ENCODE measurements around the gene DPP6.
A peak's percentile ranks its signal among the peaks of the same experiment; 100 is the strongest.

The DPP6 gene

DNA sequence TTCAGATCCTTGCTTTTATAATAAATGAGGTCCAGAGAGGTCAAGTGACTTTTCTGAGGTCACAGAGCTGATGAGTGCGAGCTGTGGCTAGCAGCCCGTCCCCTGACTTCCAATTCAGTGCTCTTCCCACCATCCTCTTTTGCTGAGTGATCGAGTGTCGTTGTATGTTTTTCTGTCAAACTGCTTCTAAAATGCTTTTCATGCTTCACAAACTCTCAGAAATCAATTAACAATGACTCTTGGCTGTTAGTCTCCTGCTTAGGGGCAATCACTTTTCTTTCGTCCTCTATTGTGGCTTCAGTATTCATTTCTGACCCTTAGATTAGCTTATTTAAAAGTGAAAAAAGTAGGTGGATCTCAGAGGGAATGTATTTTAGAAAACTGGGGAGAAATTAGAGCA lies 423.7 kb downstream of the DPP6 start:
- no peak for DNase-seq

DNA sequence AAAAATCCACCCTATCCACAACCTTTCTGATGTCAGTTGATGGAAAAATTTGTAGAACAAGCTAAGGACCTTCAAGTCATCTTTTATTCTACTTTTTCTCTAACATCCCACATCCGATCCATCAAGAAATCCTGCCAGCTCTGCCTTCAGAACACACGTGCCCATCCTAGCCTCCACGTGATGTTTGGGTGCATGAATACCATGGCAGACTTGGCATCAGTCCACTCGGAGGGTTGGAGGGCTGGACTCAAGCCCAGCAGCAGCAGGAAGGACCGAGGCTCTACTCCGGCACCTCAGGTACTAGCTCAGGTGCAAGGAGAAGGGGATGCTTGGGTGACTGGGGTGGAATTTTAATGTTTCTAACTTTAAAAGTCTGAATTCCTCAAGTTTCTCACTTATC lies 428.6 kb downstream of the DPP6 start:
- peak; percentile 65 for DNase-seq

DNA sequence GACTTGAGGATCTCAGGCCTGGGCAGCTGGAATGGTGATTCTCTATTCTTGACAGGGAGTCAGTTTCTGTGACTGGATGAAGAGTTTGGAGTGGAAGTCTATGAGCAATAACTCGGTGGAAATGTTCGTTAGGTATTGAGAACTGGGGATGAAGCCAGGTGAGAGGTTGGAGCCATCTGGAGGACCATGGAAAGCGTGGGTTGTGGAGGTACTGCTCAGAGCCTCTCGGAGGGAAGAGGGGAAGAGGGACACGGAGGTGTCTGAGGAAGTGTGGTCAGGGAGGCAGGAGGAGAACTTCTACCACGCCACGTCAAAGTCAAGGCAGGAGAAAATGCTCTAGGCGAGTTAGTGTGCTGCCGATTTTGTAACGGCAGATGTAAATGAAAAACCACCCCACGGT lies 430.7 kb downstream of the DPP6 start:
- no peak for DNase-seq

DNA sequence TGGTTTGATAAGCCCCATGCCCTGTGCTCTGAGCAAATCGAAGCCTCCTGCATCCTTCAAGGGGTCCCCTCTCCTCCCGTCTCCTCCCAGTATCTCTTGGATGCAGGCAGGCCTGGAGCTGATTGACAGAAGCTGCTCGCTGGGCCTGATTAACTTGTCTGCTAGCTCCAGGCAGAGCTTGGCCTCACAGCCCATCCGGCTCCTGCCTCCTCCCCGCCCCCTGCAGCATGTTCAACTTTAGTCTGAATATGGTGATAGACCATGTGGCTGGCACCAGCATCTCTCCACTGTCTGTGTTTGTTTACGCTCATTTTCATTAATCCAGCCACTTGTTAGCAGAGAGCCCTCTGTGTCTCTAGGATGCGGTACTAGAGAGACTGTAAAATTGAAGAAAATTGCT lies 432.2 kb downstream of the DPP6 start:
- DNase-seq = peak; percentile 78

DNA sequence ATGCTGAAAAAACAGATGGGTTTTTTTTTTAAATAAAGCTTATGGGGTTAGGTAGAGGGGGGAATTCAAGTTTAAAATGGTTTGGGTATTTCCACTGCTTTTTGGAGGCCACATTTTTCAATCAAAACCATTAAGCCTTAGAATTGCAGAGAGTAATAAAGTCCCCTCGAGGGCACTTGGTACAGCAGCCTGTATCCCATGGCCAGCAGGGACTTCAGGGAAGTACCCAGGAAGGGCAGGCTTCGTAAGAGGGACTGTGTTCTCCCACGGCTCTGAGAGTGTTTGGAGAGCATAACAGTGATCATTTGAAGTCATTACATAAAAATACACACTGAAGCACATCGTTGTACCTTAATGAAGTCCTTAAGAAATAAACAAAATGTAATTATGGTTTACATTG lies 432.7 kb downstream of the DPP6 start:
- peak; percentile 12 for DNase-seq

DNA sequence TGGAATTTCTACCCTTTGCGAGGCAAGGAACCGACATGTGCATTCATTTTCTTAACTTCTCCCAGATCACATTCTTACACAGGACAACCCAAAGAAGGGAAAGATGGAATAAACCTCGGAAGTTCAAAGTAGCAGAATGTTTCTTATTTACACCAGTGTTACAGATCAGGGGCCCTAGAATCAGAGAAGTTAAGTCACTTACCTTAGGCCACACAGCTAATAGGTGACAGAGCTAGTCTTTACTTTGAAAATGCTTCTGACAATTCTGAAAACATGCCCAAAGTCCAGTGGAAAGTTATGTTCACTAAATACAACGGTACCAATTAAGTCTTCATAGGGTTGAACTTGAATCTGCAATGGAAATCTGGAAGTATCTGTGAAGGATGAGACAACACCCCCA lies 437.7 kb downstream of the DPP6 start:
- no peak for DNase-seq

DNA sequence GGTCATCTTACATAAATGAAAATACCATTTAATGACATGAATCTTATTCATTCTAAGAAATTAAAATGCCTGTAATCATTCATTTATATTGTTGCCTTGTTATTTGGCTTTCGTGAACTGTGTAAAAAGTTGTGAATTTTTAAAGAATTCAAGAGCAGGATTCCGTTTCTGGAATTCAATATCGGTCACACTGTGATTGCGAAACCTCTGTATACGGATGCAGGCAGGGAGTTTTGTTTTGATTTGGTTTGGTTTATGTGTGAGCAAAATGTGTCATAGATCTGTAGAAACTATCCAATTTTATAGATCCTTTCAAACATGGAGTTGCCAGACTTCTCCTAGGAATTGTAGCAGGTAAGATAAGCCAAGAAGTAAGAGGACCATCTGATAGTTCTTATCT lies 441.4 kb downstream of the DPP6 start:
- no peak for DNase-seq

DNA sequence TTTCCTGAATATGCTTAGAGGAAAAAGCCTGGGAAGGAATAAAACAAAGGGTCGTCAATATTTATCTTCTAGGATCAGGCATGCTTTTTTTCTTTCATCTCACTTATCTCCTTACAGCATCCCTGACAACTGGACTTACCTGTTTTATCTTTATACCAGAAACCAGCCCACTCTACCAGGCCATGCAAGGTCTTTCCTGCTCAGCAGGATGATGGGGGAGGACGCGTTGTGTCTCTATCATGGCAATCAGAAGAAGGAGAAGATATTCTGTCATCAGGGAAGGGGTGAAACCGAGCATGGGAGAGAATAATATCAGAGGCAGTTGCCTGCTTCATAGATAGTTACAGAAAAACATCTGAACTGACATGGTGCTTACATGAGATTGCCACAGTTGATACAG lies 445.6 kb downstream of the DPP6 start:
- no peak for DNase-seq

DNA sequence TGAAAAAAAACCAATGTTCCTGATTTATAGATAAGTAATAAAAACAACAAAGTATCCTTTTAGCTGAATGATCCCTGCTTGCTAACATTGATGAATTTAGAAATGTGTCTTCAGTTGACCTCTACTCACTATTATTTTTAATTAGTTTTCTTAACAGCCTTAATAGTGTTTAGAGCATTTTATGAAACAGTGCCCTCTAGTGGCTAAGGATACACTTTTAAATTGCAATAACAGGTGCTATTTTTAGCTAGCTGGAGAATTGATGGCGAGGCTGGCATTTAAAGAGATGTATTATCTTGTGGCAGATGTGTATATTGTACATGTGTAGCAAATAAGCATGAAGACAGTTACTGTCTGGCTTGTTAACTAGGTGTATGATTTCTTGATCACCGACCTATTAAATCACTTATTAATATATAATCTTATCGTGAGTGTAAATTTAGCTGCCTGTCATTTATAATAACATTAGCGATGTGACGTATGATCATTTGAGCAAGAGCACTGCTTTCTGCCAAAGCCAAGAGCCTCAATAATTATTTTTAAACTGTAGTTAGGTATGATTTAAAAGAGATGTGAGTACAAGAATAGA lies 451.9 kb downstream of the DPP6 start:
- peak; percentile 65 for DNase-seq

DNA sequence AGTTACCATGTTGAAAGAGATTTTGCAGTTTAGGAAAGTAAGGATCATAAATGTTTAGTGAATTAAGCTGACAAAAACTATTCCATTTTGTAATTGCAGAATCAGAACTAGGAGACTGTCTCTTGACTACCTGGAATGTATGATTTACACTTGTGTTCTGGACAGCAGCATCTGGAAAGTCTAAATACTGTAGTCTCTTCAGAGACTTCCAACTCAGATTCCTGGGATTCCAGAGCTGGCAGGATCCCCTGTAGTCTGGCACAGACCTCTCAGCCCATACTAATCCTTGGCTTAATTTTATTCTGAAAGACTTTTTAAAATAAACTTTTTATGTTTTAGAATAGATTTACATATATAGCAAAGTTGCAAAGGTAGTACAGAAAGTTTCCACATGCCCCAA lies 452.7 kb downstream of the DPP6 start:
- no peak for DNase-seq

DNA sequence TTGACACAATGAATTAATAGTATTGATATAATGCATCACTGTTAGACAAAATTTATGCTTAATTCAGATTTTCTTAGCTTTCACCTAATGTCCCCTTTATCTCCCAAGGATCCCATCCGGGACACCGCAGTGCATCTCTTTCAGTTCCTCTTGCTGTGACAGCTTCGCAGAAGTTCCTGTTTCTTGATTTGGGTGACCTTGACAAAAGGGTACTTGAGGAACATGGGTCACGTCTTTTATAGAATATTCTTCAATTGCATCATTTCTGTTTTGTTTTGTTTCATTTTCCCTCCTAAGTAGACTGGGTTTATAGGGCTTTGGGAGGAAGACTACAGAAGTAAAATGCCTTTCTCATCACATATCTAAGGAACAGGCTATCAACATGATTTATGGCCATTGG lies 453.2 kb downstream of the DPP6 start:
- no peak for DNase-seq

DNA sequence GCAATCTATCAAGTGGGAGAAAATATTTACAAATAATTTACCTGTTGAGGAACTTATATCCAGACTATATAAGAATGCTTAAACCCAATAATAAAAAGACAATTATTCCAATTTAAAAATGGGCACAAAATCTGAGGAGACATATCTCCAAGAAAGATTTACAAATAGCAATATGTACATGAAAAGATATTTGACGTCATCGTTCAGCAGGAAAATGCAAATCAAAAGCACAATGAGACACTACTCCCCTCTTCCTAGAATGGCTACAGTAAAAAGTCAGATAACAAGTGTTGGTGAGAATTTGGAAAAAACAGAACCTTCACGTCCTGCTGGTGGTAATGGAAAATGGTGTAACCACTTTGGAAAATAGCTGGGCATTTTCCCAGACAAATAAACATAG lies 457.0 kb downstream of the DPP6 start:
- no peak for DNase-seq

DNA sequence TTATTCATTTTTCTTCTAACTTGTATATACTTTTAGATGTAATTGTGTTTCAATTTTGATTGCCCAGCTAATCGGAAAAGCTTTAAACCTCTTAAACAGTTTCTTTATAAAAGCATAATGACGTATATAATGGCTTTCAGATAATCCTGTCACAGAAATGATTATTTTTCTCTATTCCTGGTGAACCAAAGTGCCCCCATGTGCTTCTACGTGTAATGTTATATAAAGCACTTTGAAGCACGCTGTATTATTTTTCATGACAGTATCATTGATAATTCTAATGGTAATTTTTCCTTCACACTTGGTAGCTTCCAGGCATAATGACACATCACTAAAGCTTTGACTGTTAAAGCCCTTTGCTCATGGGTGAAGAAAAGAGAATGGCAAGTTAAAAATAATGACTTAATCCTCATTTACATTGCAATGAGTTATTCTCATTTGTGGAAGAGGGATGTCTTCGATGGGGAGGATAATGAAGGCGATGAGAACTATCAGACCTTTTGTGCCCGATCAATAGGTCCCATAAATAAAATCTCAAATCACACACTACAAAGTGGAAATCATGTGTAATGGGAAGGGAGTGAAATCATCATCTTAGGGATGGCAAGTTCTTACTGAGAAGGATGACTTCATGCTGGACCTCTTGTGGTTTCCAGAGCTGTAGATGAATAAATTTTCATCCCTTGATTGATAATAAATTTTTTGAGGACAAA lies 460.1 kb downstream of the DPP6 start:
- DNase-seq = no peak

DNA sequence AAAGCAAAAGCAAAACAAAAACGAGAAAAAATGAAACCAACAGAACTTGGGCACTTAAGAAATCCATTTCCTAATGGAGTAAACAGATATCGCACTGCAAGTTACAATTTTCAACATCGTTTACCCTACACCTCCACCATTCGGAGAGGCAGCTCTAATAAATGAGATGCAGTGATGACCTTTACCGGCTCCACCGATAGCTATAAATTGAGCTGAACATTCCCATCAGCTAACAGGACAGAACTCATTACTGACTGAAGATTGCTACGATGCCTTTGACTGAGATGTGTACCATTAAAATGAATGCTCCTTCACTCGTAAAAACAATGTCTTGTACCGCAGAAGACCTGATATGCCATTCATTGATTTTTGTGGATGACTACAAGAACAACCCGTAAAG lies 465.6 kb downstream of the DPP6 start:
- no peak for DNase-seq

DNA sequence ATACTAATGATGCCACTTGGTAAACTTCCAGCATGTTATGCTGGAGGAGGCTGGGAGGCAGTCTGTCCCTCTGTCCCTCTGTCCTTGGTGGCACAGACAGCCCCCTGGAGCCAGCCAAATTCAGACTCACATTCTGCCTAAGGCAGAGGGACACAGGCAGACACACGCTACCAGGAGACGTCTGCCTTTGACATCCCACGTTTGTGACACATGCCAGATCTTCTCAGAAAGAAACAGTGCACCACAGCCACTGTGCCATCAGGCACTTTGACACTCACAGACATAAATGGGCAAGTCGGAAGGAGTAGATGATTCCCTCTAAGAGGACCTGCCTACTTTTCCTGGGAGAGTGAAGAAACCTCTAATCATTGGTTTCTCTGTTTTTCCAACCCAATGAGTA lies 467.0 kb downstream of the DPP6 start:
- DNase-seq = no peak

DNA sequence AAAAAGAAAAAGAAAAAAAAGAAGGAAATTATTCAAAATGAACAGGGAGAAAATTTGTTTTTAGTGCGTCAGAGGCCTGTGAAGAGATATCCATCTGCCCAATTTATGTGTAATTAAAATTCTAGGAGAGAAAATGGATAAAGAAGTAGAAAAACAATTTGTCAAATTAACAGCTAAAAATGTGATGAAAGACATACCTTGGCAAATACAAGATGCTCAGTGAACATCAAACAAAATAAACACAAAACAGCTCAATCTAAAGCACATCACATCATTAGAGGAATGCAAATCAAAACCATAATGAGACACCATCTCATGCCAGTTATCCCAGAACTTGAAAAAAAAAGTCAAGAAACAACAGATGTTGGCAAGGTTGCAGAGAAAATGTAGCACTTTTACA lies 477.9 kb downstream of the DPP6 start:
- no peak for DNase-seq

DNA sequence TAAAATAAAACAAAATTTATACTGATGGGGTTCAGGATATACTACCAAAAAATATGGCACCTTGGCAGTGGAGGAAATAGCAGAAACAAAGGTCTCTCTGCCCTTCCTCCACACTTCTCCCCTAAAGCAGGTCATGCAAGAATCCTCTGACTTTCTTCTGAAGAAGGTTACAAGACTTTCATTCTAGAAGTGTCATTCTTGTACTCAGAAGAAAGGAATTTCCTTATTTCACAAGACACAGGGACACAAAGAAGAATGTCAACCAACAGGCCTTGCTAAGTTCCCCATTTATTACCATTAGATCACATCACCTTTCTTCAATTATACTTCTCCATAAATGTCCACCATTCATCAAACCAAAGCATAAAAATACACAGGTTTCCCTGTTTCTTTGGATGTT lies 480.6 kb downstream of the DPP6 start:
- no peak for DNase-seq

DNA sequence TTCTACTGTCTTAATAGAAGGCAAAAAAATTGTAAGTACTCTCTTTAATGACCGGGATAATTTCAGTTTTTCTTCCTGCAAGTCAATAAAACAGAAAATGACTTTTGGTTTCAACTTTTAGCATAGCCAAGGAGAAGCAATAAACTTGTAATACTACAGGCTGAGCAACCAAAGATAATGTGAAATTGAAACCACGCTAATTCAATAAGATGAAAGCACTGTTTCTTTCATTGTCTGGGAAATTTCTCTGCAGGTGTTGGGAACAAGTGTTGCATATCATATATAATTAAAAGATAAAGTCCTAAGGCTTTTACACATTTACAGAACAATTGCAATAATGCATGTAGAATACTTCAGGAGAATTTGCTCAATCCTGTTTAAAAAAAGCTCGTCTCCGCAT lies 488.4 kb downstream of the DPP6 start:
- DNase-seq = no peak

DNA sequence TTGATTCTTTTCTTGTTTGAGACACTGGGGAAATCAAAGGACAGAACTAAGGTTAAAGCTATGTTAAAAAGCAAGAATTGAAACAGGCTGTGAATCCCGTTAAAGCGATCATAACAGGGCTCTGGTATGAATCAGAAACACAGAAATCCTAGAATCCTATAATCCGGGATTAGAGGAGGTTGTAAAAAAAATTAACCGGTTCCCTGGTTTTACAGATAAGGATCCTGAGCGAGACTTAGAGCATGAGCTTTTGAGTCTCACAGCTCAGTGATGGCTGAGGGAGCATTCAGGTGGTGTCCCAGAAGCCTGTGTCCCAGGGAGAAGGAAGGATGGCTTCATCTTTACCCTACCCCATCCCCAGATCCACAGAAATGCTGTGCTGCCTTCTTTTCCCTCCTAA lies 489.4 kb downstream of the DPP6 start:
- no peak for DNase-seq

DNA sequence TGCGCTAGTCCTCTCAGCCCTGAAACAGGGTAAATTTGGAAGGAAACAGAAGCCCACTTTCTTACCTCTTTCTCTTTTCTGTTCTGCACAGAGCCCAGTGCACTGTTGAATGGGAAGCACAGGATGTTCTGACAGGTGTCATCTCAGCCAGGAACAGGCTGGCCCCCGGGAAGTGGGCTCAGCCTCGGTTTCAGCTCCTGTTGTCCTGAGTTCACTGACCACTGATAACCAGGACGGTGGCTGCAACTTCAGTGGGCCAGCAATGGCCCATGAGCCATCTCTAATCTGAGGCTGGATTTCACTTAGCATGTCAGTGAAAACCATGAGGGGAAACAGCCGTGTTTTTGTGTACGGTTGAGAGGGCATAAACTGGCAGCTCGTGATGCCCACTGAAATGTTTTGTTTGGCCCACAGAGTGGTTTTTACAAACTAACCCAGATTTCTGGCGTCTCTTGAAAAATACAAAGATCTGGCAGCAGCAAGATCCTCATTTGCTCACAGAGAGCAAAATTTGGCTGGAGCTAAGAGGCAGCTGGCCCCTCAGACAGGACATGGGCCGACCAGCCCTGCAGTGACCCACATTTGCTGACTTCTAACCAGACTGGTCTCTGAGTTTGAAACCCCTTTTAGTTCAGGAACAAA lies 494.9 kb downstream of the DPP6 start:
- DNase-seq = no peak

DNA sequence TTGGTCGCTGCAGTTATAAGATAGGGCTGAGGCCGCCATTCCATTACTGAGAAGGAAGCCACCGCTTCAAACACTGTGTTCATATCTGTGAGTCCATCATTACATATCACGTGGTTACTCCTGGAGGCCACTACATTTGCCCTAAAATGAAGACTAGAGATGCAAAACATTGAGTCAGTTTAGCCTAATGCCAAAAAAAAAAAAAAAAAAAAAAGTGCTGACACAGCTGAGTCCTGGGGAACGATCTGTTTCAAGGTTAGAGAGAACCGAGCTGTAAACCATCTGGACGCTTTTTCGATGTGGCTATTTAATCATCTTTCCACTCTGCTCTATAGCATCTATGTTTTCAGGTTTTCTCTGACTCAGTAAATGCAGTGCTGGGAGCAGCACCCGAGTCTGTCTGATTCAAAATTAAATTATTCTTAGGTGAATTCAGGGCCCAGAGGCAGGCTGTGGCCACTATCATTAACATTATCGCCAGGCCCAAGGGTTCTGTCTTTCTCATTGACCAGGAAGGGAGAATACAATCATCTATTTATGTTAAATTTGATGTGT lies 501.6 kb downstream of the DPP6 start:
- no peak for DNase-seq

DNA sequence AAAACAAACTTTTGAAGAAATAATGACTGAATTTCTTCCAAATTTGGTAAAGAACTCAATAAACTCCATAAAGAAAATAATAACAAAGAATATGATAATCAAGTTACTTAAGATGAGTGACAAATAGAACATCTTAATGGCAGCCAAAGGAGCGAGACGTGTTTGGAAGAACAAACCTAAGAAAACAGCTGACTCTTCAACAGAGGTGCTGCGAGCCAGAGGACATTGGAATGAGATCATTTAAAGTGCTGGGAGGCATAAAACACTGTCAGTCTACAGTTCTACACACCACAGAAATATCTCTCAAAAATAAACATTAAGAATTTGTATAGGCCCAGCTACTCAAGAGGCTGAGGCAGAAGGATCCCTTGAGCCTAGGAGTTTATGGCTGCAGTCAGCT lies 507.3 kb downstream of the DPP6 start:
- no peak for DNase-seq

DNA sequence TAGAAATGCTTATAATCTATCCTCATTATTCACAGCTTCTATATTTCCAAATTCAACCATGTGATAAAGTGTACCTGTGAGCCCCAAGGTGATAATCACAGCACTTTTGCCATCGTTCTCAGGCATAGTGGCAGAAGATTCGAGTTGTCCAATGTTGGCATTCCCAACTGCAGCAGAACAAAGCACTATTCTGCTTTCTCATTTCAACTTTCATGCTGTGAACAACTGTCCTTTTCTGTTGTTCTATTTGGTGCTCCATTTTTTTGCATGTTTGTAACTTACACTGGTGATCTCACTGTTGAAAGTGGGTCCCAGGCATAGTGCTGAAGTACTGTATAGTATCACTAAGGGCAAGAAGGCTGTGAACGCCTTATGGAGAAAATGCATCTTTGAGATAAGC lies 512.5 kb downstream of the DPP6 start:
- DNase-seq = no peak

DNA sequence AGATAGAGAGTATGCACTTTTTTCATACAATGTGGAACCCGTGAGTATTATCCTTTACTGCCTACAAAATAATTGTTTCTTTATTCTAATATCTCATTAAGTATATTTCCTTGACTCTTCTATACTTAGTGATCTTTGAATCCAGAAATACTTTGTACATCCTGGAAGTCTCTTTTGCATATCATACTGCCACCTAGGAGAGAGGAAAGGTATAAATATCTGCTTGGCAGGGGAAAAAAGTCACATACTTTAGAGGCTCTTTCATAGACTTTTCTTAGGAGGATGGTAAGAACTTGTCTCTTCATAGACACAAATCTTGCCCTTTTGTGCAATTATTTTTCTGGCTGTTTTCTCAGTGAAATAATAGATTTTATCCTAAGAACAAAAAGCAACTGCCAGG lies 514.7 kb downstream of the DPP6 start:
- no peak for DNase-seq

DNA sequence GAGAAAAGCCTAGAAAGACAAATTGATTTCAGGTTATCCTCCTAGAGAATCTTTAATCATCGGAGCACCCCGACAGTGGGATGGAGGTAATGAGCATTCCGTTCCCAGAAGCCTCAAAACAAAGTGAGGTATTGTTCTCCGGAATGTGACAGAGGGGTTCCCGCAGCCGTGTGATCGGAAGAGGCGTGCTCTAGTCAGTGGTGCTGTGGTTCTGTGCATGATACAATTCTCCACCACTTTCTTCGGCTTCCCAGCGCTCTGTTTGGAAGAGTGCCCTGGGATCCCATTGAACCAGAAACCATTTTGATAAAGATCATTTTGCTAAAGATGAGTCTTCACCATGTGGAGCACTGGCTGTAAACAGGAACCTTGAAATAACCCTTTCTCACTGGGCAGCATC lies 516.1 kb downstream of the DPP6 start:
- no peak for DNase-seq

Measured in NCI-H1092 (cell line).